Adrenal gland (tissue), 12 donors: Measurements from ENCODE around the gene ZMYND15. TPM values are rescaled to one million over a fixed set of nuclear protein-coding genes. Genes with fewer than 3 reads are reported as not detected.
A peak's percentile ranks its signal among the peaks of the same experiment; 100 is the strongest.

ENCODE experiments used
- DNase-seq, 7 donors: peaks; one replicate each; pipeline ENCODE4 v3.0.0-alpha.2; 2019 to 2020
- H3K27ac ChIP-seq, 5 donors: fragments of 200-600 bp; sonication (generic) in 4 of 5; 1 replicate in 3 of 5; 2 replicates in 2 of 5; pipeline versions ENCODE4 v1.5.1 to v1.8.0; 2016 to 2020; ENCODE audit warnings: mild to moderate bottlenecking in 1 of 5
- H3K27me3 ChIP-seq: fragments of 200-600 bp; 2 replicates; pipeline ENCODE4 v1.8.0; 2021
- H3K36me3 ChIP-seq, 2 donors: fragments of 200-600 bp; replicated peaks in 1 of 2; 1 replicate in 1 of 2; 2 replicates in 1 of 2; pipeline versions ENCODE4 v1.5.1 to v1.8.0; 2018 to 2022
- H3K4me1 ChIP-seq, 2 donors: fragments of 200-600 bp; replicated peaks in 1 of 2; 1 replicate in 1 of 2; 2 replicates in 1 of 2; pipeline versions ENCODE4 v1.5.1 to v1.8.0; 2018 to 2021
- H3K4me3 ChIP-seq, 4 donors: fragments of 200-600 bp; sonication (generic) in 3 of 4; one replicate each; pipeline ENCODE4 v1.5.1; 2016 to 2018
- H3K9me3 ChIP-seq, 3 donors: fragments of 200-600 bp; sonication (generic) in 1 of 3; replicated peaks in 1 of 3; 1 replicate in 2 of 3; 2 replicates in 1 of 3; pipeline versions ENCODE4 v1.5.1 to v1.8.0; 2016 to 2021
- CTCF ChIP-seq, 6 experiments: fragments of 450-650 bp in 4 of 6; fragments of 200-600 bp in 2 of 6; sonication (generic) in 1 of 6; IDR thresholded peaks; 1 replicate in 5 of 6; 2 replicates in 1 of 6; pipeline versions ENCODE4 v1.5.1 to v1.8.0; 2016 to 2021; ENCODE audit warnings: antibody characterized with exemption in 6 of 6, mild to moderate bottlenecking in 2 of 6, moderate library complexity in 1 of 6
- POLR2A ChIP-seq, 2 donors: fragments of 450-650 bp; IDR thresholded peaks; one replicate each; pipeline ENCODE4 v1.6.1; 2017; ENCODE audit warnings: antibody characterized with exemption in 2 of 2, mild to moderate bottlenecking in 2 of 2, moderate library complexity in 1 of 2
- WGBS, 4 donors: extraction: QIAGEN DNeasy Blood & Tissue Kit in 2 of 4; methylation state at CpG; one replicate each; pipeline versions ENCODE4 v1.1.5 to v1.1.7; 2013 to 2017; 5-methylcytosine and 5-hydroxymethylcytosine counted together
- intact Hi-C, 2 donors: fragments of 100-400 bp; cut with DNase I; formaldehyde crosslinking; loops; one replicate each; pipeline versions ENCODE4 v1.14.1 to v1.15.0; 2022 to 2023
- polyA plus RNA-seq, 3 donors: library from polyadenylated mRNA; stranded (reverse); fragments of 200-250 nt in 2 of 3; fragments of 350-450 nt in 1 of 3; fragmentation: Illumina TruSeq in 1 of 3; extraction: RNeasy Lipid Tissue Mini Kit (QIAGEN cat#74804) in 1 of 3; gene quantifications; one replicate each; pipeline ENCODE4 v1.2.3, GENCODE V29; 2013 to 2014
- total RNA-seq, 9 donors: library from RNA; depleted of rRNA in 4 of 9; stranded (reverse); fragments of >200 nt in 4 of 9; fragments of 120-200 nt in 1 of 9; fragmentation: NEBNext Ultra II Directional in 1 of 9; extraction: Animal tissue kit (Norgen Biotek cat#: 25700) in 1 of 9; gene quantifications; one replicate each; pipeline versions ENCODE4 v1.1.0 to v1.2.4, GENCODE V29; 2013 to 2023
- donor health status: healthy with polysubstance abuse.
- donor health status: Bipolar disorder and iron deficiency.
- donor health status: DM: yes; HTN: yes; CAD: no.
- donor health status: DM: no; HTN: no; CAD: no.
- donor health status: DM: no; HTN: no; CAD: no.
- donor health status: DM: yes; HTN: yes; CAD: no.

Gene ZMYND15
- total and polyA plus RNA-seq, 12 donors, result 0.18 to 8.4 (median 1.7) TPM

GRCh38 chr17:4766201-4766600, 26.6 kb downstream of the ZMYND15 start:
- TF ChIP-seq POLR2A (IDR thresholded peaks at IDR 0.05) (no peak), CTCF (IDR thresholded peaks at IDR 0.05) (no peak)
- 65 to 77% (median 71%) methylated on average over 3 of the region's 3 CpGs for WGBS, 4 donors
- no peaks in the 10 kb centered on the region for H3K36me3 ChIP-seq
- H3K27ac ChIP-seq, result peak overlapping the region in 4 of 5 donors; percentile 55 to 80 (median 66)
- no peak overlapping the region for H3K4me3 ChIP-seq
- no peaks in the 10 kb centered on the region for H3K9me3 ChIP-seq
- no peaks in the 10 kb centered on the region for H3K4me1 ChIP-seq
- intact Hi-C loops, result no loop called here
- H3K27me3 ChIP-seq, result no peaks in the 10 kb centered on the region
- DNase-seq, result peak in 1 of 7 donors; percentile 51

DNA sequence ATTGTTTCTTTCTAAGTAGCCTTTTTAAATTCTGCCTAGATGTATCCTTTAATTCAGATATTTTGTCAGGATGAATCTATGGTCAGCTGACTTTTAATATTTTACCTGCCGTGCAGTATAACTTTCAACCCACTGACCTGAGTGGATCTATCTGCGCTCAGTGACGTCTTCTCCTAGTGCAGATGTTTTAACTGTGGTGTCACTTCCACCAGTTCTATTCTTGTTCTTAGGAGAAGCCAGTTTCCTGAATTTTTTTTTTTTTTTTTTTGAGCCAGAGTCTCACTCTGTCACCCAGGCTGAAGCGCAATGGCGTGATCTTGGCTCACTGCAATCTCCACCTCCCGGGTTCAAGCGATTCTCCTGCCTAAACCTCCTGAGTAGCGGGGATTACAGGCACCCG, 27.1 kb downstream of the ZMYND15 start:
- H3K36me3 ChIP-seq, result no peaks in the 10 kb centered on the region
- no peak overlapping the region for H3K4me3 ChIP-seq
- H3K27me3 ChIP-seq, result no peaks in the 10 kb centered on the region
- peak overlapping the region in 3 of 5 donors; percentile 50 to 80 (median 68) for H3K27ac ChIP-seq
- TF ChIP-seq CTCF (IDR thresholded peaks at IDR 0.05), result no peak
- TF ChIP-seq POLR2A (IDR thresholded peaks at IDR 0.05), result no peak
- no peaks in the 10 kb centered on the region for H3K9me3 ChIP-seq
- DNase-seq, result no peak
- no peaks in the 10 kb centered on the region for H3K4me1 ChIP-seq
- WGBS, 4 donors, result 65 to 83% (median 69%) methylated on average over 9 of the region's 9 CpGs
- intact Hi-C loops, result no loop called here

- WGBS, 4 donors, result 65 to 75% (median 73%) methylated on average over 6 of the region's 6 CpGs
- Histone ChIP-seq H3K4me3 (no peak overlapping the region), H3K9me3 (no peaks in the 10 kb centered on the region), H3K27ac (peak overlapping the region in 2 of 5 donors; percentile 30 to 53), H3K36me3 (no peaks in the 10 kb centered on the region), H3K4me1 (no peaks in the 10 kb centered on the region), H3K27me3 (no peaks in the 10 kb centered on the region)
- TF ChIP-seq POLR2A (IDR thresholded peaks at IDR 0.05) (no peak), CTCF (IDR thresholded peaks at IDR 0.05) (no peak)
- DNase-seq, result peak in 1 of 7 donors; percentile 26
- intact Hi-C loops, result no loop called here
These were observed 28.7 kb downstream of the ZMYND15 start for GRCh38 chr17:4768298-4768697.

- intact Hi-C loops, result no loop called here
- no peaks in the 10 kb centered on the region for H3K27me3 ChIP-seq
- no peak overlapping the region for H3K4me3 ChIP-seq
- WGBS, 4 donors, result 73 to 93% (median 84%) methylated on average over 2 of the region's 2 CpGs
- no peaks in the 10 kb centered on the region for H3K36me3 ChIP-seq
- DNase-seq, result no peak
- H3K9me3 ChIP-seq, result no peaks in the 10 kb centered on the region
- no peaks in the 10 kb centered on the region for H3K4me1 ChIP-seq
- TF ChIP-seq POLR2A (IDR thresholded peaks at IDR 0.05) (no peak), CTCF (IDR thresholded peaks at IDR 0.05) (no peak)
- H3K27ac ChIP-seq, result no peak overlapping the region
These were observed 30.0 kb downstream of the ZMYND15 start for GRCh38 chr17:4769628-4770027.
